WI38 (cell line): ENCODE measurements around the gene RFC2.

Source experiments
- H3K4me3 ChIP-seq: 2 replicates; pipeline ENCODE4 v1.5.1; 2011; ENCODE audit warnings: low read depth, mild to moderate bottlenecking, control low read depth, low read length
- CTCF ChIP-seq: IDR thresholded peaks from 2 replicates; pipeline ENCODE4 v1.5.1; 2012; ENCODE audit warnings: low read depth, mild to moderate bottlenecking, control low read depth, low read length

Gene RFC2

DNA sequence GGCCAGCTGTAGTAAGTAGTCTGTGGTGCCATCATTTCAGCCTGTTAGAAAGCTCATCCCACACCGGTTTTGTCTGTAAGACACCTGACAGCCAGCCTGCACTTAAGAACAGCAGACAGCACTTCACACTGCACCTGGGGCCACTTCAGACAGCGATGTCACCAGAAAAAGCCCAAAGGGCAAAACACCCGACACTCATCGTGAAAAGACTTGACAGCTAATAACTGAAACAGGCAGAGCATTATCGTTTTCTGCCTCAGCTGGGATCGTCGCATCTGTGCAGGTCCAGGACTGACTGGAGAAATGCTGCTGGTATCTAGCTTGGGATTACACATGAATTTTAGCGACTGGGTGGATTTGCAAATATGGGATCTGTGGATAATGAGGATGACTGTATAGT lies 61.1 kb downstream of the RFC2 start:
- no peak for TF ChIP-seq CTCF

GRCh38 chr7:74191231-74191630 lies 63.0 kb downstream of the RFC2 start:
- TF ChIP-seq CTCF = no peak
- H3K4me3 ChIP-seq = no peak overlapping the region

More for the DNA sequence above, 61.1 kb downstream of the RFC2 start:
- no peak overlapping the region for H3K4me3 ChIP-seq

DNA sequence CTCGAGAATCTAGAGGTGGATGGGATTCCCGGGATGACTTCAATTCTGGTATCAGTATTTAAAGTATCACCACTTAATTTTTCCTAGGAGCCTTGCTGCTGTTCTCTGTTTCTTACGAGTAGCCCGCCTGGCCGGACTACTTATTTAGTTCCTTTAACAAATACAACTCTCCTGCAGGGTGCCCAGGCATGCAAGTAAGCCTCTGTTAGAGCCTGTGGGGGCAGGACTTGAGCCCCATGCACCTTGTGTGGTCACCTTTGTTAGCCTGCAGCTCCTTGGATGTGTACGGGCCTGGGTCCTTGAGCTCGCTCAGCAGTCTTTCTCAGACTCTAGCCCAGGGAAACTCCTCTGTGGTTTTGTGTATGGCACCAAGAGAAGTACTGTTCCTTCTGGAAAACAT lies 63.9 kb downstream of the RFC2 start:
- TF ChIP-seq CTCF = no peak
- H3K4me3 ChIP-seq = no peak overlapping the region

- no peak overlapping the region for H3K4me3 ChIP-seq
- TF ChIP-seq CTCF = no peak
Observed at GRCh38 chr7:74187915-74188675, 66.1 kb downstream of the RFC2 start.

DNA sequence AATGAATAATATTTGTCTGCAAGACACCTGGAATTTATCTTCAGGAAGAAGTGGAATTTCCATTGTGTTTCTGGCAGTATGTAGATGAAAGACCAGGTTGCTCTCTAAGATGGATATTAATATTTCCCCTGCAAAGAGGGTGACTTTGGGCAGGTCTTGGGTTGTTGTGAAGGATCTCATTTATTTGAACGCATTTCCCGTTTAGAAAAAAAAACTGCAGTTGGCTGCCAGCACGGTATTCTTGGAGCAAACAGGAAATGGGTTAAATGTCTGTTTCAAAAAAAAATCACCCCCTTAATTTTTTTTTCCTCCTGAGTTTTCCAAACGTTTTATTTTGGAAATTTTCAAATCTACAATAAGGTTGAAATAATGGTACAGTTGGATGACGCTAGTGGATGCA lies 68.6 kb downstream of the RFC2 start:
- TF ChIP-seq CTCF = no peak
- H3K4me3 ChIP-seq = no peak overlapping the region

DNA sequence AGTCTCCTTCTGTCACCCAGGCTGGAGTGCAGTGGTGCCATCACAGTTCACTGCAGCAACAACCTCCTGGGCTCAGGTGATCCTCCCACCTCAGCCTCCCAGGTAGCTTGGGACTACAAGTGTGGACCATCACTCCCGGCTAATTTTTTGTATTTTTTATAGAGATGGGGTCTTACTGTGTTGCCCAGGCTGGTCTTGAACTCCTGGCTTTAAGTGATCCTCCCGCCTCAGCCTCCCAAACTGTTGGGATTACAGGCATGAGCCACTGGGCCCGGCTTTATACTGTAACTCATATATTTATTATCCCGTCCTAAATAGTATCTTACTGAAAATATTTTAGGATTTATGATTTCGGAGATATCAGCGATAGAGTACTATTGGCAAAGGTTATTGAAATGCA lies 69.2 kb downstream of the RFC2 start:
- no peak overlapping the region for H3K4me3 ChIP-seq
- no peak for TF ChIP-seq CTCF

DNA sequence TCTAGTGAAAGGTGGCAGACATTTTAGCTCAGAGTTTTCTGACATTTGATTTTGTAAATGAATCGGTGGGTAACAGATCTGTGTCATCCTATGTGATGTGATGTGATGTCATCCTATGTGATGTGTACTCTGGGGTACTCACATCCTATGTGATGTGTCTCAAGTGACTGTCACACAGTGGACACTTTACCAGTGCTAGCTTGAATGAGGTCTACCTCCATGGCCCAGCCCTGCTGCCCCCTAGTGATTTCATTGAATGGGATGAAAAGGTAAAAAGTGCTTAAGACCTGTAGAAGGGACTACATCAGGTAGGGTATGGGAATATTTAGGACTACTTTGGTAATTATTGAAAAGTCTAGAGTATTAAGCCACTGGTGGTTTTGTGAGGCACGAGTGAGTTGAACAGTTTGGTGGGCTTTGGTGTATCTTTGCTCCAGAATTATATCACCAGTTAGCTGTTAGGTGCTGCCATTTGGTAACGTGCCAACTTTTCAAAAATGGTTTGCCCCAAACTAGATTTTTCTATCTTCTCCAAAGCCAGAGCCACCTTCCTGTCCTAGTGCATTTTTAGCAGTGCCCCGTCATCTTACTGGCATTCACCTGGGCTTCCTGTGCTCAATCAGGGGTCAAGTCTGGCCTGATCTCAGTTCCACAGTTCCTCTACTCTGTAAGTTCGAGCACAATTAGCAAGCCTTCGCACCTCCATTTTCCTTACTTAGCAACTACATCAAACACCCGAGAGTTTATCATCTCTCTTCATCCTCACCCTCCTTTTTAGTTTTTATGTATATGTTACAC lies 70.3 kb downstream of the RFC2 start:
- no peak overlapping the region for H3K4me3 ChIP-seq
- 0 out of 2 replicates have a peak, but pooled peaks have one; percentile 8 for TF ChIP-seq CTCF
